Skeletal muscle cell (primary cell): ENCODE data around the gene USP49.

Experiments
- DNase-seq: peaks from one replicate; pipeline ENCODE4 v3.0.0-alpha.2; 2010; ENCODE audit warnings: low read depth
- H3K4me3 ChIP-seq: 2 replicates; pipeline ENCODE4 v1.5.1; 2011; ENCODE audit warnings: low read depth, mild to moderate bottlenecking, control low read depth, low read length, moderate library complexity

Gene USP49

GRCh38 chr6:41932378-41932777 is 37.2 kb upstream of the USP49 start:
- no peak overlapping the region for H3K4me3 ChIP-seq
- no peak for DNase-seq

GRCh38 chr6:41931792-41932191 is 36.6 kb upstream of the USP49 start:
- no peak for DNase-seq
- no peak overlapping the region for H3K4me3 ChIP-seq

- no peak overlapping the region for H3K4me3 ChIP-seq
- DNase-seq, result no peak
Measured at GRCh38 chr6:41929924-41930323, 34.7 kb upstream of the USP49 start.

- H3K4me3 ChIP-seq, result no peak overlapping the region
Measured at GRCh38 chr6:41927253-41927652, 32.1 kb upstream of the USP49 start.

DNA sequence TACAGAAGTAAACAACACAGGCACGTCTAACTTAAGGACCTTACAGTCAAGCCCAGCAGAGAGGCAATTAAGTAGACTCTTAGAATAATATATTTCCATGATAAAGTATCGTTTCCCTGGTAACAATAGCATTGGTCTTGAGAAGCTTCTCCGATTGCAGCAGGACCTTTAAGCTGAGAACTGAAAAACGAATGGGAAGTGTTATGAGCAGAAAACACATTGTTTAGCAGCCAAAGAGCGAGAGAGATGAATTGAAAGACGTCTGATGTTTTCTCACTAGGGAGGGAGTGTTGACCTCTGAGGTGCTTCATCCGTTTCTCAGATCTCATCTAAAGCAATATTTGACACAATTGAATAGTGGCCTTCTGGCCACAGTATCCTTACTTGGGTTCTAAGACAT is 27.0 kb upstream of the USP49 start:
- DNase-seq, result no peak
- peak overlapping the region; percentile 95 for H3K4me3 ChIP-seq

More at GRCh38 chr6:41927253-41927652, 32.1 kb upstream of the USP49 start:
- DNase-seq, result no peak

- DNase-seq, result no peak
- peak overlapping the region; percentile 95 for H3K4me3 ChIP-seq
Measured at GRCh38 chr6:41921712-41921998, 26.5 kb upstream of the USP49 start.

GRCh38 chr6:41920921-41921711 is 25.9 kb upstream of the USP49 start, which contains the start of the genes BYSL and MED20:
BYSL (plus strand) TSS chr6:41921499; CDS start chr6:41921563, 64 bp downstream.
MED20 (minus strand) TSS chr6:41921139; CDS start chr6:41921018, 121 bp downstream.
- peak within 1 kb of the TSS; percentile 95 for H3K4me3 ChIP-seq
- DNase-seq, result peak; percentile 76

DNA sequence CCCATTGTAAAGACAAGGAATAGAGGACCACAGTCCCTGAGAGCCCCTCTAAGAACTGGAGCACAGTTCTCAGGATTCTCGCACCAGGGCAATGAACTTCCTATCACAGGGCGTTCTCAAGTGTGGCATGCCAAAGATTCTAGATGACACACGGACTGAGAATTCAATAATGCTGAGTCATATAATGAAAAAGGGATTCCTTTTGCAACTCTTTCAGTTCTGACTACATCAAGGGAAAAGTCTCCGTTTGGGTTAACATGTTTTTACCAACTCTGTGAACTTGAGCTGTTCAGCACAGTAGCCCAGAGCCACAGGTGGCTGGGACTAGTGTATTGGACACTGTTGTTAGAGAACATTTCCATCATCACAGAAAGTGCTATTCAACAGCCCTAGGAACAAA is 22.4 kb upstream of the USP49 start:
- DNase-seq, result peak; percentile 76
- H3K4me3 ChIP-seq, result no peak overlapping the region

DNA sequence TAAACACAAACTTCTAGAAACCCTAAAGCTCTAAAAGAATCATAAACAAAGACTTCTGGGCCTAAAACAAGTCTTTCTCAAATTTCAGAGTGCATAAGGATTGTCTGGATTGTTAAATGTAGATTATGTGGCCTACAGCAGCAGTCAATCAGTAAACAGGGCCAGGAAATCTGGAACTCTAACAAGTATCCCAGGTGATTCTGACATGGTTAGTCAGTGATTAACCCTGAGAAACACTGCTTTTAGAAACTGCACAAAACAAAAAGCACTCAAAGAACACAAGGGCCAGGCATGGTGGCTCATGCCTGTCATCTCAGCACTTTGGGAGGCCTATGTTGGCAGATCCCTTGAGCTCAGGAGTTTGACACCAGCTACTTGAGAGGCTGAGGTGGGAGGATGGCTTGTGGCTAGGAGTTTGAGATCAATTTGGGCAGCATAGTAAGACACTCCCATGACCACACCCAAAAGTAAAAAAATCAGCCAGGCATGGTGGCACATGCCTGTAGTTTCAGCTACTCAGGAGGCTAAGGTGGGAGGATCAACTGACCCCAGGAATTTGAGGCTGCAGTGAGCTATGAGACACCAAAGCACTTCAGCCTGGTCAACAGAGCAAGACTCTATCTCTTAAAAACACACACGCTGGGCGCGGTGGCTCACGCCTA is 19.8 kb upstream of the USP49 start:
- no peak overlapping the region for H3K4me3 ChIP-seq
- no peak for DNase-seq

DNA sequence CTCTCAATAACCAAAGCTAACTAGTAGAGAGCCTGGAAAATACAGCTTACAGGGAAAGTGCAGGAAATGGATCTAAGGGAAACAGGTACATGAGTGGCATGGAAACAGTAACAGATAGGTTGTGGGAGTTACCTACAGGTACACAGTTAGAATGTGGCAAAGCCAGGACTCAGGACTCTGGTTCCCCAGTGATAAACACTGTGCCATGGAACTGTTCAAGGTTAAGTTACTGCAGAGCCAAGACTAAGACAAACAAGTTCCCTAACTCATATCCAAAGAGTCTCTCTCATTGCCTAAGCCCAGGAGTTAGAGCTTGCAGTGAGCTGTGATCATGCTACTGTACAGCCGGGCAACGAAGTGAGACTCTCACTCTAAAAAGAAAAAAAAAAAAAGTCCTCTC is 19.2 kb upstream of the USP49 start:
- no peak overlapping the region for H3K4me3 ChIP-seq
- no peak for DNase-seq

GRCh38 chr6:41909727-41910126 is 14.6 kb upstream of the USP49 start:
- DNase-seq, result no peak
- H3K4me3 ChIP-seq, result no peak overlapping the region

DNA sequence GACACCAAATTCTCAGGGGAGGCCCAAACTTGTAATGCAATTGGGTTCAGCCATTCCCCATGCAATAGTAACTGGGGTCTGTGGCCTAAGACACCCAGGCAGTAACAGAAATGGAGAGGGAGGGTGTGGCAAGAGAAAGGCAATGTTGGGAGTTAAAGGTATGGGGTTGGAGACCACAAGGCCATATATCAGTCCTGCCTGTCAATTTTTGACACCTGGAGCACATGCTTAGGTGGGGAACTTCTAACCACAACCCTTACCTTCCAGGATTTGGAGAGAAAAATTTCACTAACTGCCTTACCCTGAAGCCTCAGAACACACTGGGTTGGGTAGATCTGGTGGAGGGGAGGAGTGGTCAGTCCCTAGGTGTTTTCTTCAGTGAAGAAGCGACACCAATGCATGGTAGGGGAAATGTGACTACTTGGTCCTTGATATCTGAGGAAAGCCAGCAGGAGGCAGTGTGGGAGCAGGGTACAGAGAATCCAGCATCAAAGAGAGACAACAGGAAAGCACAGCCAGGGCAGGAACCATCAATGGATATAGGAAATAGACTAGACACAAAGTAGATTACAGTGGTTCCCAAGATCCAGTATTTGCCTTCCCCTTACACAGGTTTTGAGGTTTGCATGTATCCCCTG is 6.8 kb upstream of the USP49 start:
- no peak for DNase-seq

DNA sequence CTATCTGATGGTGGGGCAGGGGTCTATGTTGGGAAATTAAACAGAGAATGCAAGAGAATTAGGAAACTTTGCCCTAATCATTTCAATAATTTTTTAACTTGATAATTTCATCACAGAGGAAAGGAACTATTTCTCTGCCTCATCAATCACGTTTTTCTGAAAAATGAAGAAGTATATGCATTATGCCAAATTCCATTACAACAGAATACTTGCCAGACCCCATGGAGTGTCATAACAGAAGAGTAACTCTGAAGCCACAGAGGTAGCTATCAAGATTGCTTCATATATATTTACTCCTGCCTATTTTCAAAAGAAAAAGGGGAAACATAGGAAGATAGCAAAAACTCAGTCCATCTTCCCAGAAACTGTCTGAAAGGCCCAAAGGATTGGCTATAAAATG is 5.7 kb upstream of the USP49 start:
- no peak for DNase-seq
- no peak overlapping the region for H3K4me3 ChIP-seq

More for the DNA sequence above, 6.8 kb upstream of the USP49 start:
- H3K4me3 ChIP-seq, result no peak overlapping the region

GRCh38 chr6:41896281-41896680 is 1.1 kb upstream of the USP49 start:
- H3K4me3 ChIP-seq, result peak overlapping the region; percentile 81
- no peak for DNase-seq

GRCh38 chr6:41894366-41895299 is 542 bp downstream of the USP49 start:
- H3K4me3 ChIP-seq, result peak overlapping the region; percentile 81
- no peak for DNase-seq

DNA sequence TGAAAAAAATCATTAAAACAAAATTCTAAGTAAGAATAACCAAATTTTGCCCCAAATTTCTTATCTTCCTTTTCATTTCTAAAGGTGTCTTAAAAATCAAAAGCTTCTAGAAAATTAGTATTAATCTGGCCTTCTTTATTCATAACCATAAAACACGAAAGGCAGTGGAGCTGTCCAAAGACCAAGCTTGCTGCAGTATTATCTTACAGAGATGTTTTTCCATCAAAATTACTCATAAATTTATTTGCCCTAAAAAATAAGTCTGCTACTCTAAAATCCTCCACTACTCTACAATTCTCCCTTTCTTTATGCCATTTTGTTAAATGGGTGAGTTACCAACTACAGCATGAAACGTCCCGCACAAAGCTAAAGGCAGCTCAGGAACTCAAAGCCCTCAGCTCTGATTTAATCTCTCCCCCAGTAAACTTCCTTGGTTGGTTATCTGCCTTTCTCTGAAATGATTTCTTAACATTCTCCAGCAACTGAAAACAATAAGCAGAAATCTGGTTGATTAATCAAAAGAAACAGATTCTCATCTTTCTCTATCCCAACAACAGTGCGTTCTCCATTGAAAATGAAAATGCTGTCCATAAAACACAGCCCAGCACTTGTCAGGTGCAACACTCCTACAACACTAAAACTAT is 2.1 kb downstream of the USP49 start:
- no peak for DNase-seq
- no peak overlapping the region for H3K4me3 ChIP-seq

DNA sequence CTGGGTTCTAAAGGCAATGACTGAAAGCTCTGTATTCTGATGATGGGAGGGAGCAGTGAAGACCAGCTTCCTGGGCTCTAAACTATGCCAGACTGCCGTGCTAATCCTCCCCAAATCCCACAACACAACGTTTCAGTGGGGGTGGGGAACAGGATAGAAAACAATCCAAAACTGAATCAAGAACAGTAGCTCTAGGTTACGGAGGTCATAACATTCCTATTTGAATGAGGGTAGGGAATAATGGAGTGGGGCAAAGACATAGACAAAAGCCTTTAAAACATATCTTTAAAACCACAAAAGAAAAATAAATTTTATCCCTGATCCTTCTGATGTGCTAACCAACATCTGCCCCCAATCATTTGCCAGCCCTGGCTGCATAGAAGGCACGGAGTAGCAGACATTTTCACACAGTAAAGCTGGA is 7.8 kb downstream of the USP49 start:
- no peak overlapping the region for H3K4me3 ChIP-seq
- no peak for DNase-seq

DNA sequence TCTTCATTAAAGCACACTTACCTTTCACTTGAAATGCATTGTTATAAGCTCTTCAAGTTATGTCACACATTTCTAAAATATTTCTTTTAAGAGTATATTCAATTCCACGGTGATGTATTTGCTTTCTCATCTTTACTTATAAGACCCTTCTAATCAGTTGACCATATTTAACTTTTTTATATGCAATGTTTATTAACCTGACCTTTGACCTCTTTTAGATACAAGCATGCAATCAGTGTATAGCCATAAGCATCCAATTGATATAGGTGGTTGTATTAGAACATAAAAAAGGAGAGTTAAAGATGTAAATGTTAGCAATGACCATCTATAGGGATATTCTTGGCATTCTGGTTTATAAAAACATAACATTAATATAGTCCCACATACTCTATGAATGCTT is 9.2 kb downstream of the USP49 start:
- no peak overlapping the region for H3K4me3 ChIP-seq

DNA sequence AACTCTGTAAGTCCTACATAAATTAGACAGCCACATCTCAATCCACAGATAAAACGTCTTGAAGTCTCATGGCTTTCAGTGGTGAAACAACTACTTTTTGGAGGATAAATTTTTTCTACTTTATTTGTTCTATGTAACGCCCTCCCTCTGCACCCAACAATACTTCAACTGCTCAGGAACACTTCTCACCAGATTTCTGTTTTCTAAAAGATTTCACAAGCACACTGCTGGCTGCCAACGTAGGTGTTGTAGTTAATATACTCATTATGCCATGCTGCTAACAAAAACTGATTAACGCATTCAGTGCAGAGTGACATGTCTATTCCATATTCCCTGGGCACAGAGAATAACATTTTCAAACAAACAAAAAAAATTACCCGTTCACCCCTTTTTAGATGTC is 10.2 kb downstream of the USP49 start:
- DNase-seq, result no peak
- no peak overlapping the region for H3K4me3 ChIP-seq

More for the DNA sequence above, 9.2 kb downstream of the USP49 start:
- no peak for DNase-seq
